Keratinocyte (primary cell): ENCODE data around the gene ACOXL. TPM values are rescaled to one million over a fixed set of nuclear protein-coding genes. Genes with fewer than 3 reads are reported as not detected.

Experiments
- DNase-seq: peaks from one replicate; pipeline ENCODE4 v3.0.0-alpha.2; 2011; ENCODE audit warnings: low read depth, missing footprints, low spot score
- FAIRE-seq: peaks from 2 replicates; lab custom pipeline; 2011; peaks lifted over from hg19 to GRCh38; lab: Jason Lieb, UNC
- H2AFZ ChIP-seq: 2 replicates; pipeline ENCODE4 v1.6.0; 2012; ENCODE audit warnings: low read length, control low read depth, inconsistent platforms; ENCODE audit not compliant: control insufficient read depth
- H3K27ac ChIP-seq: 2 replicates; pipeline ENCODE4 v1.5.1; 2011; ENCODE audit warnings: low read length; ENCODE audit not compliant: control insufficient read depth, insufficient read depth
- H3K27me3 ChIP-seq: 3 replicates; pipeline ENCODE4 v1.6.0; 2011; ENCODE audit warnings: low read length; ENCODE audit not compliant: control insufficient read depth, insufficient read depth; ENCODE audit errors: extremely low read depth
- H3K36me3 ChIP-seq, 2 experiments: 2 replicates in 1 of 2; 3 replicates in 1 of 2; pipeline ENCODE4 v1.5.1; 2011; ENCODE audit warnings: low read length in 2 of 2, mild to moderate bottlenecking in 1 of 2; ENCODE audit not compliant: control insufficient read depth in 2 of 2, insufficient read depth in 2 of 2; ENCODE audit errors: extremely low read depth in 1 of 2
- H3K4me1 ChIP-seq: 3 replicates; pipeline ENCODE4 v1.5.1; 2011; ENCODE audit warnings: low read length; ENCODE audit not compliant: control insufficient read depth, insufficient read depth; ENCODE audit errors: extremely low read depth
- H3K4me2 ChIP-seq: 3 replicates; pipeline ENCODE4 v1.6.0; 2011; ENCODE audit warnings: low read depth, low read length; ENCODE audit not compliant: control insufficient read depth, insufficient read depth; ENCODE audit errors: extremely low read depth
- H3K4me3 ChIP-seq, 3 experiments: fragments of 200-600 bp in 1 of 3; sonication (generic) in 1 of 3; 2 replicates in 2 of 3; 3 replicates in 1 of 3; pipeline ENCODE4 v1.5.1; 2011 to 2016; ENCODE audit warnings: low read length in 3 of 3, mild to moderate bottlenecking in 3 of 3, control low read depth in 2 of 3, inconsistent platforms in 1 of 3, low read depth in 1 of 3, mixed read lengths in 1 of 3, mixed run types in 1 of 3, moderate library complexity in 1 of 3; ENCODE audit not compliant: control insufficient read depth in 2 of 3, insufficient read depth in 2 of 3; ENCODE audit errors: extremely low read depth in 1 of 3
- H3K79me2 ChIP-seq: 2 replicates; pipeline ENCODE4 v1.6.0; 2012; ENCODE audit warnings: low read length; ENCODE audit not compliant: control insufficient read depth, insufficient read depth
- H3K9ac ChIP-seq: 3 replicates; pipeline ENCODE4 v1.6.0; 2011; ENCODE audit warnings: low read length; ENCODE audit not compliant: control insufficient read depth, insufficient read depth; ENCODE audit errors: extremely low read depth
- H3K9me1 ChIP-seq: 3 replicates; pipeline ENCODE4 v1.6.0; 2011; ENCODE audit warnings: low read length; ENCODE audit not compliant: control insufficient read depth, insufficient read depth; ENCODE audit errors: extremely low read depth
- H3K9me3 ChIP-seq: 2 replicates; pipeline ENCODE4 v1.5.1; 2012; ENCODE audit warnings: low read depth, low read length; ENCODE audit not compliant: control insufficient read depth
- H4K20me1 ChIP-seq: 3 replicates; pipeline ENCODE4 v1.6.0; 2011; ENCODE audit warnings: low read length; ENCODE audit not compliant: control insufficient read depth, insufficient read depth; ENCODE audit errors: extremely low read depth
- CTCF ChIP-seq, 3 experiments: IDR thresholded peaks in 1 of 3; conservative IDR thresholded peaks in 1 of 3; optimal IDR thresholded peaks in 1 of 3; 2 replicates in 2 of 3; 3 replicates in 1 of 3; pipeline versions ENCODE3 to v1.5.1; 2011; ENCODE audit warnings: low read length in 3 of 3, mild to moderate bottlenecking in 3 of 3, moderate library complexity in 2 of 3, control low read depth in 1 of 3, inconsistent platforms in 1 of 3; ENCODE audit not compliant: insufficient read depth in 2 of 3; ENCODE audit errors: extremely low read depth in 1 of 3
- EZH2 ChIP-seq: IDR thresholded peaks from one replicate; pipeline ENCODE4 v1.6.1; 2012; ENCODE audit warnings: inconsistent platforms, mild to moderate bottlenecking, low read length, moderate library complexity
- dilution Hi-C: fragments of 300-500 bp; cut with MboI; formaldehyde crosslinking; loops from one replicate; pipeline ENCODE4 v1.7.0; 2020; ENCODE audit warnings: low sequenced_read_pairs; ENCODE audit not compliant: extremely low pct_ligation_motif_present
- polyA plus RNA-seq, 5 experiments: library from polyadenylated mRNA; depleted of rRNA in 3 of 5; stranded (reverse) in 3 of 5; stranded (forward) in 1 of 5; unstranded in 1 of 5; fragments of >200 nt; gene quantifications; 1 replicate in 1 of 5; 2 replicates in 3 of 5; 3 replicates in 1 of 5; pipeline versions ENCODE4 v1.2.1 to v1.2.3, GENCODE V29; 2011 to 2012; ENCODE audit warnings: missing spikeins in 2 of 5, low read depth in 1 of 5, low replicate concordance in 1 of 5

Gene ACOXL
- polyA plus RNA-seq, 1 donor (not counting 4 experiments of a cell fraction or from before 2014, with no cell fraction given): 0.04 TPM

- TF ChIP-seq EZH2: no peak
- TF ChIP-seq CTCF (optimal IDR thresholded peaks at IDR 0.05 in 1 of 3, IDR thresholded peaks at IDR 0.05 in 1 of 3, conservative IDR thresholded peaks at IDR 0.05 in 1 of 3; ENCODE audit: extremely low read depth in 1 of 3, insufficient read depth in 2 of 3, low read length in 3 of 3): no peak
- no peaks in the 10 kb centered on the region for H3K9me1 ChIP-seq
- H3K4me3 ChIP-seq: no peak overlapping the region
- no peaks in the 10 kb centered on the region for H4K20me1 ChIP-seq
- FAIRE-seq (no peak), DNase-seq (no peak)
- dilution Hi-C loops: no loop called here
- H3K79me2 ChIP-seq: no peaks in the 10 kb centered on the region
- no peak overlapping the region for H3K27ac ChIP-seq
- H3K4me1 ChIP-seq: no peaks in the 10 kb centered on the region
- no peak overlapping the region for H3K9ac ChIP-seq
- H3K27me3 ChIP-seq: peaks cover 14% of the 10 kb centered on the region
- H3K9me3 ChIP-seq: no peaks in the 10 kb centered on the region
- H2AFZ ChIP-seq: no peak overlapping the region
- H3K36me3 ChIP-seq: no peaks in the 10 kb centered on the region
- no peak overlapping the region for H3K4me2 ChIP-seq
These were observed 53.1 kb downstream of the ACOXL start for GRCh38 chr2:110785439-110785838.

DNA sequence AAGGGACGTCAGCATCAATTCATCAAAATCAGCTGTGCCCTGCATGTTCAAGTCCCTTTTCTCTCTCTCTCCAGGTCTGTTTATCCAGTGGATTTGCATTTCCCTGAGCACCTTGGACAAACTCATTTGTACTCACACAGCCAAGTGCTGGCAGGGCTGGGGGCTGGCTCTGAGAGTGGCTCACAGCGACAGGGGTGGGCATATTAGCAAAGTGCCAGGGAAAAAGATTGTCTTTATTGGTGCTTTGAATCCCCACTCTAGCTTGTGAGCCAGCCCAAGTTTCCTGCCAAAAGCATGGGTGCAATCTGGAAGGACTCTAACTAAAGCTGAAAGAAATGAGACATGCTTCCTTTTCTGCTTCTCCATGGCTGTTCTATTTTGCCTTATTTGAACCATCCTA is 56.6 kb downstream of the ACOXL start:
- no peak for TF ChIP-seq EZH2
- no peak for TF ChIP-seq CTCF (optimal IDR thresholded peaks at IDR 0.05 in 1 of 3, IDR thresholded peaks at IDR 0.05 in 1 of 3, conservative IDR thresholded peaks at IDR 0.05 in 1 of 3; ENCODE audit: extremely low read depth in 1 of 3, insufficient read depth in 2 of 3, low read length in 3 of 3)
- Histone ChIP-seq H3K4me1 (no peaks in the 10 kb centered on the region), H3K36me3 (no peaks in the 10 kb centered on the region), H3K4me2 (no peak overlapping the region), H3K9me1 (no peaks in the 10 kb centered on the region), H3K9me3 (no peaks in the 10 kb centered on the region), H3K9ac (no peak overlapping the region), H4K20me1 (no peaks in the 10 kb centered on the region), H3K4me3 (no peak overlapping the region), H3K79me2 (no peaks in the 10 kb centered on the region), H3K27ac (no peak overlapping the region), H2AFZ (no peak overlapping the region), H3K27me3 (peaks cover 22% of the 10 kb centered on the region)
- no peak for FAIRE-seq
- no peak for DNase-seq
- dilution Hi-C loops: no loop called here
